SU-DHL-6 (cell line): ENCODE measurements around the gene PRRC1.

Experiments used
- H2AFZ ChIP-seq: fragments of 200-600 bp; sonication (generic); 2 replicates; pipeline ENCODE4 v1.6.1; 2014; ENCODE audit warnings: low read depth, mild to moderate bottlenecking, moderate library complexity, mixed read lengths, antibody characterized with exemption, low read length; ENCODE audit not compliant: severe bottlenecking
- H3F3A ChIP-seq: fragments of 200-600 bp; shearing (Covaris generic); 2 replicates; pipeline ENCODE4 v1.6.0; 2016; ENCODE audit warnings: antibody characterized with exemption, mild to moderate bottlenecking; ENCODE audit not compliant: insufficient read depth
- H3K27ac ChIP-seq: fragments of 200-600 bp; sonication (generic); 2 replicates; pipeline ENCODE4 v1.5.1; 2016; ENCODE audit warnings: low read depth, mild to moderate bottlenecking, low read length, moderate library complexity, mixed read lengths
- H3K27me3 ChIP-seq: fragments of 200-600 bp; sonication (generic), shearing (Covaris generic); 2 replicates; pipeline ENCODE4 v1.6.0; 2014; ENCODE audit warnings: mild to moderate bottlenecking, low read length
- H3K36me3 ChIP-seq: fragments of 200-600 bp; sonication (generic); 2 replicates; pipeline ENCODE4 v1.6.1; 2014; ENCODE audit warnings: mild to moderate bottlenecking, low read length, mixed read lengths
- H3K4me2 ChIP-seq: fragments of 300-600, 200-600 bp; shearing (Covaris generic), sonication (generic); 2 replicates; pipeline ENCODE4 v1.6.0; 2014; ENCODE audit warnings: low read length, low read depth, mild to moderate bottlenecking; ENCODE audit not compliant: poor library complexity, severe bottlenecking
- H3K4me3 ChIP-seq: fragments of 200-600 bp; sonication (generic); 2 replicates; pipeline ENCODE4 v1.5.1; 2014; ENCODE audit warnings: antibody characterized with exemption, low read length, mild to moderate bottlenecking, mixed read lengths; ENCODE audit not compliant: insufficient read depth, poor library complexity, severe bottlenecking
- H3K79me2 ChIP-seq: fragments of 200-600 bp; sonication (generic); 2 replicates; pipeline ENCODE4 v1.6.1; 2014; ENCODE audit warnings: mild to moderate bottlenecking, low read length, moderate library complexity; ENCODE audit not compliant: insufficient read depth
- H3K9ac ChIP-seq: fragments of 200-600 bp; sonication (generic); 2 replicates; pipeline ENCODE4 v1.7.0; 2014; ENCODE audit warnings: mild to moderate bottlenecking, low read length
- H3K9me2 ChIP-seq: fragments of 200-600 bp; sonication (generic); replicated peaks from 2 replicates; pipeline ENCODE4 v1.6.1; 2014; ENCODE audit warnings: low read length; ENCODE audit not compliant: insufficient read depth
- H3K9me3 ChIP-seq: fragments of 200-600 bp; sonication (generic); 2 replicates; pipeline ENCODE4 v1.6.1; 2014; ENCODE audit warnings: low read length, mixed read lengths; ENCODE audit not compliant: insufficient read depth
- H4K20me1 ChIP-seq: fragments of 200-600 bp; sonication (generic); 2 replicates; pipeline ENCODE4 v1.6.1; 2014; ENCODE audit warnings: low read depth, mild to moderate bottlenecking, antibody characterized with exemption, low read length, moderate library complexity, mixed read lengths
- CTCF ChIP-seq: fragments of 200-600 bp; sonication (generic); IDR thresholded peaks from one replicate; pipeline ENCODE4 v1.5.1; 2017; ENCODE audit warnings: antibody characterized with exemption, mild to moderate bottlenecking, low read length, moderate library complexity; ENCODE audit not compliant: insufficient read depth, poor library complexity, severe bottlenecking
- EZH2phosphoT487 ChIP-seq: fragments of 200-600 bp; sonication (generic), shearing (Covaris generic); conservative IDR thresholded peaks from 2 replicates; pipeline ENCODE4 v1.6.1; 2018; ENCODE audit warnings: mild to moderate bottlenecking, antibody characterized with exemption, low read length, moderate library complexity, mixed read lengths

The PRRC1 gene

DNA sequence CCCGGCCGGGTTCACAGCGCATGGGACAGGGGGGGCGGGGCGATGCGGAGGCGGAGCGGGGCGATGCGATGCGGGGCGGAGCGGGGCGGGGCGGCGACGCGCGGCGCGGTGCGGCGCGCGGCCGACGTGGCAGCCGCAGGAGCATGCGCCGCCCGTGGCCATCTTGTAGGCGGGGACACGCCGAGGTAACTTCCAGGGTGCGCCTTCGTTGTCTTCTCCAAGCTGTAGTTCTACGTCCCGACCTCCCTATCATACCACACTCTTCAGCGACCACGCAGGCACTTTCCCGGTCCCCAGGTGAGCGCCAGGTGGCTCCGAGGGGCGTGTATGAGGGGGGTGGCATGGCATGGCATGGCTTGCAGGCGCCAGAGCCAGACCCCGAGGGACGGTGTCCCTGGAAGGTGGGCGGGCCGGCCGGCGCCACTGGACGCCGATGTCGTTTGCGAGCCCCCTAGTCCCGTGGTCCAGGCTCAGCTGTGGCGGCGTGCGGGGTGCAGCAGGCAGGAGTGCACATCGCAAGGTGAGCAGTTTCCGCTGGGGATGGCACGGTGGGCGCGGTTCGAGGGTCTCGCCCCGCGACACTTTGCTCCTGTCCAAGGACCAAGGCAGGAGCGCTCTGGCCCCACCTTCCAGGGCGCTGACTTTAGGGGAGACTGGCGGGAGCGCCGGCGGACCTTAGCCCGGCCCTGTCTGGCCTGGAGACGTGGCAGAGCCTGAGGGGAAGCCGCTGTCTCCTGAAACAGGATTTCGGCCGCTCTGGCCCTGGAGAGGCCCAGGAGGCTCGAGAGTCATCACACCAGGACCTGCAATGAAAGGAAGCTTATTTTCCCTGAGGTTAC, at the start of gene PRRC1:
TSS of gene PRRC1 (plus strand) at position 161 of the 839 bp plus-strand sequence. CDS start 5,840 bp downstream, outside the sequence.
- H2AFZ ChIP-seq = peak within 1 kb of the TSS; percentile 100
- TF ChIP-seq CTCF = no peak
- TF ChIP-seq EZH2phosphoT487 = no peak
- peaks cover 5% of the 10 kb centered on the region; the same call in 1 of the 2 replicates for H3K9me3 ChIP-seq
- peak within 1 kb of the TSS; percentile 89 for H3K9ac ChIP-seq
- H3K9me2 ChIP-seq = no peaks in the 10 kb centered on the region
- peak within 1 kb of the TSS; percentile 92 for H3K4me3 ChIP-seq
- no peaks in the 10 kb centered on the region for H4K20me1 ChIP-seq
- peaks cover 47% of the 10 kb centered on the region for H3K79me2 ChIP-seq
- H3K36me3 ChIP-seq = peaks cover 18% of the 10 kb centered on the region
- peak within 1 kb of the TSS; percentile 14; the same call in 1 of the 2 replicates for H3K27ac ChIP-seq
- peak within 1 kb of the TSS; percentile 90 for H3K4me2 ChIP-seq
- H3K27me3 ChIP-seq = no peaks in the 10 kb centered on the region
- no peaks in the 10 kb centered on the region for H3F3A ChIP-seq

DNA sequence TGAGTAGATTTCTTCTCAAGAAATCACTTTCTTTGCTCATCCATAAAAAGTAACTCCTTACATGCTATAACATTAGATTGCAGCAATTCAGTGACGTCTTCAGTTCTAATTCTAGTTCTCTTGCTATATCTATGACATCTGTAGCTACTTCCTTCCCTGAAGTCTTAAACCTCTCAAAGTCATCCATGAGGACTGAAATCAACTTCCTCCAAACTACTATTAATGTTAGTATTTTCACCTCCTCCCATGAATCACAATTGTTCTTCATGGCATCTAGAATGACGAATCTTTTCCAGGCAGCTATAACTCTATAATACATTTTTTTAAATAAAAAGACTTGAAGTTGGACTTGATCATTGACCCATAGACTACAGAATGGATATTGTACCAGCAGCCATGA, 46.2 kb upstream of the PRRC1 start:
- Histone ChIP-seq H3K27ac (no peak overlapping the region), H3K4me3 (no peak overlapping the region), H3K79me2 (no peaks in the 10 kb centered on the region), H3K9me2 (no peaks in the 10 kb centered on the region), H3K4me2 (no peak overlapping the region), H3K27me3 (no peaks in the 10 kb centered on the region), H3K9me3 (no peaks in the 10 kb centered on the region), H3K36me3 (no peaks in the 10 kb centered on the region), H3F3A (no peaks in the 10 kb centered on the region), H3K9ac (no peak overlapping the region), H2AFZ (no peak overlapping the region), H4K20me1 (no peaks in the 10 kb centered on the region)
- TF ChIP-seq EZH2phosphoT487 = no peak
- no peak for TF ChIP-seq CTCF

GRCh38 chr5:127472700-127473099, 44.7 kb upstream of the PRRC1 start:
- no peaks in the 10 kb centered on the region for H3K9me3 ChIP-seq
- no peak overlapping the region for H3K9ac ChIP-seq
- H3K79me2 ChIP-seq = no peaks in the 10 kb centered on the region
- no peaks in the 10 kb centered on the region for H3F3A ChIP-seq
- H3K9me2 ChIP-seq = no peaks in the 10 kb centered on the region
- TF ChIP-seq CTCF (no peak), EZH2phosphoT487 (no peak)
- no peaks in the 10 kb centered on the region for H4K20me1 ChIP-seq
- H3K36me3 ChIP-seq = no peaks in the 10 kb centered on the region
- no peak overlapping the region for H2AFZ ChIP-seq
- H3K27ac ChIP-seq = no peak overlapping the region
- H3K4me2 ChIP-seq = no peak overlapping the region
- no peaks in the 10 kb centered on the region for H3K27me3 ChIP-seq
- H3K4me3 ChIP-seq = no peak overlapping the region
